ENCODE data around the gene PTPRN2.
"Not testable (repeated sequence)": the region's sequence is repeated elsewhere in the genome, so short reads cannot be mapped to it uniquely, and the experiment has no call there.

PTPRN2 gene

GRCh38 chr7:158280448-158281144 lies 307.0 kb downstream of the PTPRN2 start:
- Histone ChIP-seq H3K4me3 (ENCODE audit: low read depth, low read length) (no peak overlapping the region), H3K27me3 (ENCODE audit: control insufficient read depth, insufficient read depth, low read length) (no peaks in the 10 kb centered on the region; the same call in 1 of the 2 replicates), H3K9ac (ENCODE audit: low read length) (no peak overlapping the region), H3K36me3 (ENCODE audit: control insufficient read depth, insufficient read depth, low read length) (no peaks in the 10 kb centered on the region), H3K27ac (ENCODE audit: low read depth, low read length) (no peak overlapping the region), H3K4me1 (ENCODE audit: control insufficient read depth, insufficient read depth, low read length) (no peaks in the 10 kb centered on the region), H3K9me3 (ENCODE audit: control insufficient read depth, insufficient read depth, low read depth, low read length) (peaks cover 61% of the 10 kb centered on the region; the same call in 1 of the 2 replicates)

- H3K27ac ChIP-seq (ENCODE audit: low read depth, low read length), result no peak overlapping the region
- H3K4me1 ChIP-seq (ENCODE audit: control insufficient read depth, insufficient read depth, low read length), result no peaks in the 10 kb centered on the region
- peaks cover 59% of the 10 kb centered on the region; the same call in 1 of the 2 replicates for H3K9me3 ChIP-seq (ENCODE audit: control insufficient read depth, insufficient read depth, low read depth, low read length)
- H3K9ac ChIP-seq (ENCODE audit: low read length), result no peak overlapping the region
- H3K36me3 ChIP-seq (ENCODE audit: control insufficient read depth, insufficient read depth, low read length), result no peaks in the 10 kb centered on the region
- H3K27me3 ChIP-seq (ENCODE audit: control insufficient read depth, insufficient read depth, low read length), result no peaks in the 10 kb centered on the region
- no peak overlapping the region for H3K4me3 ChIP-seq (ENCODE audit: low read depth, low read length)
Measured at GRCh38 chr7:158279539-158280447, 307.8 kb downstream of the PTPRN2 start.

GRCh38 chr7:158278745-158279320 lies 308.8 kb downstream of the PTPRN2 start:
- Histone ChIP-seq H3K9me3 (ENCODE audit: control insufficient read depth, insufficient read depth, low read depth, low read length) (peaks cover 59% of the 10 kb centered on the region), H3K4me3 (ENCODE audit: low read depth, low read length) (no peak overlapping the region), H3K9ac (ENCODE audit: low read length) (no peak overlapping the region), H3K36me3 (ENCODE audit: control insufficient read depth, insufficient read depth, low read length) (no peaks in the 10 kb centered on the region), H3K4me1 (ENCODE audit: control insufficient read depth, insufficient read depth, low read length) (no peaks in the 10 kb centered on the region), H3K27me3 (ENCODE audit: control insufficient read depth, insufficient read depth, low read length) (no peaks in the 10 kb centered on the region), H3K27ac (ENCODE audit: low read depth, low read length) (no peak overlapping the region)

- H3K9me3 ChIP-seq (ENCODE audit: control insufficient read depth, insufficient read depth, low read depth, low read length), result peaks cover 57% of the 10 kb centered on the region
- no peaks in the 10 kb centered on the region for H3K4me1 ChIP-seq (ENCODE audit: control insufficient read depth, insufficient read depth, low read length)
Measured at GRCh38 chr7:158277219-158278141, 310.1 kb downstream of the PTPRN2 start.

GRCh38 chr7:158276414-158277218 lies 311.0 kb downstream of the PTPRN2 start:
- no peak overlapping the region for H3K4me3 ChIP-seq (ENCODE audit: low read depth, low read length)
- no peaks in the 10 kb centered on the region for H3K36me3 ChIP-seq (ENCODE audit: control insufficient read depth, insufficient read depth, low read length)
- peaks cover 58% of the 10 kb centered on the region for H3K9me3 ChIP-seq (ENCODE audit: control insufficient read depth, insufficient read depth, low read depth, low read length)
- no peaks in the 10 kb centered on the region for H3K4me1 ChIP-seq (ENCODE audit: control insufficient read depth, insufficient read depth, low read length)
- H3K9ac ChIP-seq (ENCODE audit: low read length), result no peak overlapping the region
- H3K27me3 ChIP-seq (ENCODE audit: control insufficient read depth, insufficient read depth, low read length), result no peaks in the 10 kb centered on the region
- H3K27ac ChIP-seq (ENCODE audit: low read depth, low read length), result no peak overlapping the region

More at GRCh38 chr7:158277219-158278141, 310.1 kb downstream of the PTPRN2 start:
- Histone ChIP-seq H3K27me3 (ENCODE audit: control insufficient read depth, insufficient read depth, low read length) (no peaks in the 10 kb centered on the region), H3K9ac (ENCODE audit: low read length) (no peak overlapping the region), H3K36me3 (ENCODE audit: control insufficient read depth, insufficient read depth, low read length) (no peaks in the 10 kb centered on the region), H3K27ac (ENCODE audit: low read depth, low read length) (no peak overlapping the region), H3K4me3 (ENCODE audit: low read depth, low read length) (no peak overlapping the region)

- Histone ChIP-seq H3K4me3 (ENCODE audit: low read depth, low read length) (no peak overlapping the region), H3K36me3 (ENCODE audit: control insufficient read depth, insufficient read depth, low read length) (no peaks in the 10 kb centered on the region), H3K27me3 (ENCODE audit: control insufficient read depth, insufficient read depth, low read length) (no peaks in the 10 kb centered on the region), H3K4me1 (ENCODE audit: control insufficient read depth, insufficient read depth, low read length) (no peaks in the 10 kb centered on the region), H3K9ac (ENCODE audit: low read length) (no peak overlapping the region), H3K9me3 (ENCODE audit: control insufficient read depth, insufficient read depth, low read depth, low read length) (peaks cover 61% of the 10 kb centered on the region), H3K27ac (ENCODE audit: low read depth, low read length) (no peak overlapping the region)
Measured at GRCh38 chr7:158275711-158276413, 311.8 kb downstream of the PTPRN2 start.

GRCh38 chr7:158274996-158275395 lies 312.6 kb downstream of the PTPRN2 start:
- no peak overlapping the region for H3K27ac ChIP-seq (ENCODE audit: low read depth, low read length)
- peaks cover 63% of the 10 kb centered on the region for H3K9me3 ChIP-seq (ENCODE audit: control insufficient read depth, insufficient read depth, low read depth, low read length)
- H3K27me3 ChIP-seq (ENCODE audit: control insufficient read depth, insufficient read depth, low read length), result no peaks in the 10 kb centered on the region
- no peak overlapping the region for H3K9ac ChIP-seq (ENCODE audit: low read length)
- no peak overlapping the region for H3K4me3 ChIP-seq (ENCODE audit: low read depth, low read length)
- H3K36me3 ChIP-seq (ENCODE audit: control insufficient read depth, insufficient read depth, low read length), result no peaks in the 10 kb centered on the region
- H3K4me1 ChIP-seq (ENCODE audit: control insufficient read depth, insufficient read depth, low read length), result no peaks in the 10 kb centered on the region

- Histone ChIP-seq H3K9me3 (ENCODE audit: control insufficient read depth, insufficient read depth, low read depth, low read length) (peaks cover 65% of the 10 kb centered on the region), H3K4me3 (ENCODE audit: low read depth, low read length) (no peak overlapping the region), H3K27me3 (ENCODE audit: control insufficient read depth, insufficient read depth, low read length) (no peaks in the 10 kb centered on the region)
Measured at GRCh38 chr7:158274404-158274811, 313.2 kb downstream of the PTPRN2 start.

GRCh38 chr7:158273756-158274342 lies 313.8 kb downstream of the PTPRN2 start:
- H3K27ac ChIP-seq (ENCODE audit: low read depth, low read length); H3K36me3 ChIP-seq (ENCODE audit: control insufficient read depth, insufficient read depth, low read length); H3K27me3 ChIP-seq (ENCODE audit: control insufficient read depth, insufficient read depth, low read length); H3K4me1 ChIP-seq (ENCODE audit: control insufficient read depth, insufficient read depth, low read length); H3K9ac ChIP-seq (ENCODE audit: low read length); H3K4me3 ChIP-seq (ENCODE audit: low read depth, low read length): not testable (repeated sequence)
- peaks cover 65% of the 10 kb centered on the region for H3K9me3 ChIP-seq (ENCODE audit: control insufficient read depth, insufficient read depth, low read depth, low read length)

More at GRCh38 chr7:158274404-158274811, 313.2 kb downstream of the PTPRN2 start:
- Histone ChIP-seq H3K4me1 (ENCODE audit: control insufficient read depth, insufficient read depth, low read length) (no peaks in the 10 kb centered on the region), H3K36me3 (ENCODE audit: control insufficient read depth, insufficient read depth, low read length) (no peaks in the 10 kb centered on the region), H3K9ac (ENCODE audit: low read length) (no peak overlapping the region), H3K27ac (ENCODE audit: low read depth, low read length) (no peak overlapping the region)
